ENCODE results near the gene SLC26A6.

DNA sequence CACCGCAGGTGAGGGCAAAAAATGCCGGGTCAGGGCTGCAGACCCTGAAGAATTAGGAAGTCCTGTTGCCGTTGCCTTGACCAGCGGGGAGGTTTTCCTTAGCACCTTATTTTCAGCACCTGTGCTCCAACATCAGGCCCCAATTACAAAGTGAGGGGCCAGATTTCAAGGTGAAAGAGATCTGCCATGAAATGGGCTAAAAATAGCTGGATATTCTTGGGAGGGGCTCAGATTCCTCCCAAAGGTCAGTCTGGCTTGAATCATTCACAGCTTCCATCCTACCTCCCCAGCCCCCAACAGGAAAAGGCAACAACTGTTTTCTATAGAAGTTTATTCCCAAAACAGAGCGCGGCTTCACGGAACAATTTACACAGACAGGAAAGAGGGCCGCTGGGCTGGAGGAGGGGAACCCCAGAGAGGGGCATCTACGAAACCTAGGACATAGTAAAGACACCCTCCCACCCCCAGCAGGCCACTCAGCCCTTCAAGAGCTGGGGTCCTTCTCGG lies 941 bp upstream of the SLC26A6 start:
- TF ChIP-seq, protein P1, sequence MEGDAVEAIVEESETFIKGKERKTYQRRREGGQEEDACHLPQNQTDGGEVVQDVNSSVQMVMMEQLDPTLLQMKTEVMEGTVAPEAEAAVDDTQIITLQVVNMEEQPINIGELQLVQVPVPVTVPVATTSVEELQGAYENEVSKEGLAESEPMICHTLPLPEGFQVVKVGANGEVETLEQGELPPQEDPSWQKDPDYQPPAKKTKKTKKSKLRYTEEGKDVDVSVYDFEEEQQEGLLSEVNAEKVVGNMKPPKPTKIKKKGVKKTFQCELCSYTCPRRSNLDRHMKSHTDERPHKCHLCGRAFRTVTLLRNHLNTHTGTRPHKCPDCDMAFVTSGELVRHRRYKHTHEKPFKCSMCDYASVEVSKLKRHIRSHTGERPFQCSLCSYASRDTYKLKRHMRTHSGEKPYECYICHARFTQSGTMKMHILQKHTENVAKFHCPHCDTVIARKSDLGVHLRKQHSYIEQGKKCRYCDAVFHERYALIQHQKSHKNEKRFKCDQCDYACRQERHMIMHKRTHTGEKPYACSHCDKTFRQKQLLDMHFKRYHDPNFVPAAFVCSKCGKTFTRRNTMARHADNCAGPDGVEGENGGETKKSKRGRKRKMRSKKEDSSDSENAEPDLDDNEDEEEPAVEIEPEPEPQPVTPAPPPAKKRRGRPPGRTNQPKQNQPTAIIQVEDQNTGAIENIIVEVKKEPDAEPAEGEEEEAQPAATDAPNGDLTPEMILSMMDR (IDR thresholded peaks at IDR 0.05) = no peak
- TF ChIP-seq EP300 (IDR thresholded peaks at IDR 0.05) (no peak), POLR2A (IDR thresholded peaks at IDR 0.05) (no peak)

Measured in ovary (tissue), 3 donors.